ENCODE results near the gene TFF3.

Gene TFF3

DNA sequence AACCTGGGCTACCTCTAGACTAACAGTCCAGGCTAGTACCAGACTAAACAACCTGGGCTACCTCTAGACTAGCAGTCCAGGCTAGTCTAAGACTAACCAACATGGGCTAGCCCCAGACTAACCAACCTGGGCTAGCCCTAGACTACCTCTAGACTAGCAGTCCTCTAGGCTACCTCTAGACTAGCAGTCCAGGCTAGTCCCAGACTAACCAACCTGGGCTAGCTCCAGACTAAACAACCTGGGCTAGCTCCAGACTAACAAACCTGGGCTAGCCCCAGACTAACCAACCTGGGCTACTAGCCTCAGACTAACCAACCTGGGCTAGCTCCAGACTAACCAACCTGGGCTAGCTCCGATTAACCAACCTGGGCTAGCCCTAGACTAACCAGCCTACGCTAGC, 33.6 kb upstream of the TFF3 start:
- H3K9me3 ChIP-seq (ENCODE audit: severe bottlenecking) = no peaks in the 10 kb centered on the region
- DNase-seq (ENCODE audit: low spot score) (no peak), ATAC-seq (ENCODE audit: low read depth) (no peak)
- H3K27ac ChIP-seq (ENCODE audit: poor library complexity, severe bottlenecking) = no peak overlapping the region
- H3K4me1 ChIP-seq (ENCODE audit: insufficient read depth, poor library complexity, severe bottlenecking) = no peaks in the 10 kb centered on the region
- H3K4me3 ChIP-seq (ENCODE audit: severe bottlenecking) = no peak overlapping the region
- TF ChIP-seq, protein P1, sequence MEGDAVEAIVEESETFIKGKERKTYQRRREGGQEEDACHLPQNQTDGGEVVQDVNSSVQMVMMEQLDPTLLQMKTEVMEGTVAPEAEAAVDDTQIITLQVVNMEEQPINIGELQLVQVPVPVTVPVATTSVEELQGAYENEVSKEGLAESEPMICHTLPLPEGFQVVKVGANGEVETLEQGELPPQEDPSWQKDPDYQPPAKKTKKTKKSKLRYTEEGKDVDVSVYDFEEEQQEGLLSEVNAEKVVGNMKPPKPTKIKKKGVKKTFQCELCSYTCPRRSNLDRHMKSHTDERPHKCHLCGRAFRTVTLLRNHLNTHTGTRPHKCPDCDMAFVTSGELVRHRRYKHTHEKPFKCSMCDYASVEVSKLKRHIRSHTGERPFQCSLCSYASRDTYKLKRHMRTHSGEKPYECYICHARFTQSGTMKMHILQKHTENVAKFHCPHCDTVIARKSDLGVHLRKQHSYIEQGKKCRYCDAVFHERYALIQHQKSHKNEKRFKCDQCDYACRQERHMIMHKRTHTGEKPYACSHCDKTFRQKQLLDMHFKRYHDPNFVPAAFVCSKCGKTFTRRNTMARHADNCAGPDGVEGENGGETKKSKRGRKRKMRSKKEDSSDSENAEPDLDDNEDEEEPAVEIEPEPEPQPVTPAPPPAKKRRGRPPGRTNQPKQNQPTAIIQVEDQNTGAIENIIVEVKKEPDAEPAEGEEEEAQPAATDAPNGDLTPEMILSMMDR (IDR thresholded peaks at IDR 0.05; ENCODE audit: poor library complexity, severe bottlenecking) = no peak
- no peaks in the 10 kb centered on the region for H3K27me3 ChIP-seq (ENCODE audit: insufficient read depth, poor library complexity, severe bottlenecking)
- no peaks in the 10 kb centered on the region for H3K36me3 ChIP-seq (ENCODE audit: low read depth)

GRCh38 chr21:42347601-42348327, 32.6 kb upstream of the TFF3 start:
- no peak for DNase-seq (ENCODE audit: low spot score)
- no peak for ATAC-seq (ENCODE audit: low read depth)
- Histone ChIP-seq H3K27ac (ENCODE audit: poor library complexity, severe bottlenecking) (no peak overlapping the region), H3K36me3 (ENCODE audit: low read depth) (no peaks in the 10 kb centered on the region), H3K27me3 (ENCODE audit: insufficient read depth, poor library complexity, severe bottlenecking) (no peaks in the 10 kb centered on the region), H3K4me3 (ENCODE audit: severe bottlenecking) (no peak overlapping the region), H3K4me1 (ENCODE audit: insufficient read depth, poor library complexity, severe bottlenecking) (no peaks in the 10 kb centered on the region), H3K9me3 (ENCODE audit: severe bottlenecking) (no peaks in the 10 kb centered on the region)
- TF ChIP-seq, protein P1 (IDR thresholded peaks at IDR 0.05; ENCODE audit: poor library complexity, severe bottlenecking) = no peak

- H3K27me3 ChIP-seq (ENCODE audit: insufficient read depth, poor library complexity, severe bottlenecking) = no peaks in the 10 kb centered on the region
- no peak overlapping the region for H3K4me3 ChIP-seq (ENCODE audit: severe bottlenecking)
- TF ChIP-seq, protein P1 (IDR thresholded peaks at IDR 0.05; ENCODE audit: poor library complexity, severe bottlenecking) = no peak
- no peak overlapping the region for H3K27ac ChIP-seq (ENCODE audit: poor library complexity, severe bottlenecking)
- no peak for ATAC-seq (ENCODE audit: low read depth)
- no peaks in the 10 kb centered on the region for H3K36me3 ChIP-seq (ENCODE audit: low read depth)
- H3K9me3 ChIP-seq (ENCODE audit: severe bottlenecking) = no peaks in the 10 kb centered on the region
- H3K4me1 ChIP-seq (ENCODE audit: insufficient read depth, poor library complexity, severe bottlenecking) = no peaks in the 10 kb centered on the region
- DNase-seq (ENCODE audit: low spot score) = no peak
Observed at GRCh38 chr21:42346866-42347600, 31.8 kb upstream of the TFF3 start.

- DNase-seq (ENCODE audit: low spot score) = no peak
- no peak overlapping the region for H3K27ac ChIP-seq (ENCODE audit: poor library complexity, severe bottlenecking)
- H3K4me3 ChIP-seq (ENCODE audit: severe bottlenecking) = no peak overlapping the region
- no peaks in the 10 kb centered on the region for H3K27me3 ChIP-seq (ENCODE audit: insufficient read depth, poor library complexity, severe bottlenecking)
- TF ChIP-seq, protein P1 (IDR thresholded peaks at IDR 0.05; ENCODE audit: poor library complexity, severe bottlenecking) = no peak
- H3K9me3 ChIP-seq (ENCODE audit: severe bottlenecking) = no peaks in the 10 kb centered on the region
- no peaks in the 10 kb centered on the region for H3K36me3 ChIP-seq (ENCODE audit: low read depth)
- no peak for ATAC-seq (ENCODE audit: low read depth)
- H3K4me1 ChIP-seq (ENCODE audit: insufficient read depth, poor library complexity, severe bottlenecking) = no peaks in the 10 kb centered on the region
Observed at GRCh38 chr21:42346441-42346840, 31.2 kb upstream of the TFF3 start.

DNA sequence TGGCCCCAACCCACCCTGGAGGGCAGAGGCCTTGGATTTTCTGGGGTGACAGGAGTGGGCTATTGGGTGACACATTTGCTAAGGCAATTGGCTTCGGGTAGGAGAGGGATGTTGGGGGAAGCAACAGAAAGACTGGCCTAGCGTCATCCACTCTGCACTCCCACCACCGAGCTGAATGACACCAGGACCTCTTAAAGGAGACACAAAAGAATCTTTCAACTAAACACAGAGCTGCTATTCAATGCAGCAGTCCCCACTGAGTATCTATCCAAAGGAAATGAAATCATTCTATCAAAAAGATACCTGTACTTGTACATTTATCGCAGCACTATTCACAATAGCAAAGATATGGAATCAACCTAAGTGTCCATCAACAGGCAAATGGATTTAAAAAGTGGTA, 29.4 kb upstream of the TFF3 start:
- TF ChIP-seq, protein P1 (IDR thresholded peaks at IDR 0.05; ENCODE audit: poor library complexity, severe bottlenecking) = no peak
- Histone ChIP-seq H3K27me3 (ENCODE audit: insufficient read depth, poor library complexity, severe bottlenecking) (no peaks in the 10 kb centered on the region), H3K4me1 (ENCODE audit: insufficient read depth, poor library complexity, severe bottlenecking) (no peaks in the 10 kb centered on the region), H3K9me3 (ENCODE audit: severe bottlenecking) (no peaks in the 10 kb centered on the region), H3K27ac (ENCODE audit: poor library complexity, severe bottlenecking) (no peak overlapping the region), H3K36me3 (ENCODE audit: low read depth) (no peaks in the 10 kb centered on the region), H3K4me3 (ENCODE audit: severe bottlenecking) (no peak overlapping the region)
- no peak for ATAC-seq (ENCODE audit: low read depth)
- DNase-seq (ENCODE audit: low spot score) = no peak
